A549 (cell line): ENCODE measurements around the gene SMG5. TPM values are rescaled to one million over a fixed set of nuclear protein-coding genes. Genes with fewer than 3 reads are reported as not detected.

Experiments
- ATAC-seq, 2 experiments: fragments of 200-7000 bp in 1 of 2; fragments of >200 bp in 1 of 2; cut with Nextera tagmentation in 1 of 2; cut with Tn5 transposase in 1 of 2; 3 replicates each; pipeline versions ENCODE4 v1.8.0 to v1.9.1; 2018 to 2020; ENCODE audit warnings: mild to moderate bottlenecking in 1 of 2, moderate library complexity in 1 of 2
- CTCF ChIA-PET: fragments of 300-600 bp; sonication (Branson Sonifier 250); formaldehyde crosslinking; extraction: SDS; loops from one replicate; lab custom pipeline; 2021; ENCODE audit warnings: antibody characterized with exemption, inconsistent platforms; lab: Yijun Ruan, JAX
- POLR2A ChIA-PET: fragments of 350-600 bp; formaldehyde crosslinking; extraction: SDS; loops from one replicate; lab custom pipeline; 2021; ENCODE audit warnings: antibody characterized with exemption, inconsistent platforms; lab: Yijun Ruan, JAX
- DNase-seq, 2 experiments: peaks; one replicate each; pipeline versions ENCODE4 v3.0.0 to v3.0.0-alpha.2; 2011 to 2016; ENCODE audit warnings: low read depth in 1 of 2, low spot score in 1 of 2
- FAIRE-seq: peaks from 2 replicates; lab custom pipeline; 2011; peaks lifted over from hg19 to GRCh38; lab: Jason Lieb, UNC
- H3K27ac ChIP-seq, 2 experiments: fragments of >200 bp; sonication (Bioruptor Twin); formaldehyde crosslinking; 3 replicates each; pipeline ENCODE4 v1.5.1; 2016 to 2017
- H3K4me1 ChIP-seq: fragments of >200 bp; sonication (Bioruptor Twin); formaldehyde crosslinking; 3 replicates; pipeline ENCODE4 v1.6.1; 2016
- H3K4me2 ChIP-seq: fragments of >200 bp; sonication (Bioruptor Twin); formaldehyde crosslinking; 3 replicates; pipeline ENCODE4 v1.6.1; 2016
- H3K4me3 ChIP-seq: fragments of >200 bp; sonication (Bioruptor Twin); formaldehyde crosslinking; 3 replicates; pipeline ENCODE4 v1.5.1; 2016
- H3K9me3 ChIP-seq: fragments of >200 bp; sonication (Bioruptor Twin); formaldehyde crosslinking; 3 replicates; pipeline ENCODE4 v1.6.1; 2016
- BCL3 ChIP-seq: fragments of >200 bp; sonication (Bioruptor Twin); formaldehyde crosslinking; IDR thresholded peaks from 3 replicates; pipeline ENCODE4 v1.6.1; 2016
- CBX2 ChIP-seq: fragments of 200-600 bp; sonication (generic); IDR thresholded peaks from 2 replicates; pipeline ENCODE4 v1.6.1; 2016; ENCODE audit warnings: low read depth, mild to moderate bottlenecking, borderline replicate concordance
- CHD2 ChIP-seq: fragments of 150-350 bp; IDR thresholded peaks from 2 replicates; pipeline ENCODE4 v1.6.1; 2014; ENCODE audit warnings: low read length; ENCODE audit not compliant: partially characterized antibody
- CHD4 ChIP-seq: fragments of 200-600 bp; sonication (generic); IDR thresholded peaks from 2 replicates; pipeline ENCODE4 v1.6.1; 2016; ENCODE audit warnings: antibody characterized with exemption, mild to moderate bottlenecking, borderline replicate concordance
- EHF ChIP-seq: fragments of 250-450 bp; sonication (Bioruptor Pico); IDR thresholded peaks from 2 replicates; pipeline ENCODE4 v1.5.0; 2020; ENCODE audit warnings: mild to moderate bottlenecking
- EP300 ChIP-seq, 2 experiments: fragments of >200 bp; sonication (Bioruptor Twin); formaldehyde crosslinking; IDR thresholded peaks; 2 replicates in 1 of 2; 3 replicates in 1 of 2; pipeline ENCODE4 v1.6.1; 2016 to 2017
- ESRRA ChIP-seq: fragments of 150-350 bp; IDR thresholded peaks from 2 replicates; pipeline ENCODE4 v1.6.1; 2014; ENCODE audit warnings: mild to moderate bottlenecking, low read length, borderline replicate concordance
- GATA3 ChIP-seq: IDR thresholded peaks from 2 replicates; pipeline ENCODE4 v1.6.1; 2012; ENCODE audit warnings: borderline replicate concordance
- HOXB13 ChIP-seq: fragments of 250-450 bp; sonication (Bioruptor Pico); IDR thresholded peaks from 2 replicates; pipeline ENCODE4 v1.5.0; 2020; ENCODE audit warnings: low read depth, mild to moderate bottlenecking, moderate library complexity
- JUNB ChIP-seq: fragments of >200 bp; sonication (Bioruptor Twin); formaldehyde crosslinking; IDR thresholded peaks from 2 replicates; pipeline ENCODE4 v1.6.1; 2016
- MAFK ChIP-seq: fragments of 450-650 bp; IDR thresholded peaks from 2 replicates; pipeline ENCODE4 v1.6.1; 2014; ENCODE audit not compliant: partially characterized antibody
- NFE2L2 ChIP-seq: fragments of 150-350 bp; conservative IDR thresholded peaks from 2 replicates; pipeline ENCODE4 v1.6.1; 2014; ENCODE audit warnings: low read length
- NPAS2 ChIP-seq: fragments of 250-450 bp; sonication (Bioruptor Pico); IDR thresholded peaks from 2 replicates; pipeline ENCODE4 v1.8.0; 2022; ENCODE audit warnings: mild to moderate bottlenecking, moderate library complexity, borderline replicate concordance
- NR3C1 ChIP-seq: fragments of >200 bp; sonication (Bioruptor Twin); formaldehyde crosslinking; IDR thresholded peaks from 3 replicates; pipeline ENCODE4 v1.6.1; 2017
- POLR2A ChIP-seq: IDR thresholded peaks from 2 replicates; pipeline ENCODE4 v1.6.1; 2012; ENCODE audit warnings: mild to moderate bottlenecking, low read length
- POLR2AphosphoS2 ChIP-seq: conservative IDR thresholded peaks from 2 replicates; pipeline ENCODE4 v1.6.1; 2012; ENCODE audit warnings: low read length, improper control_type of control experiment, inconsistent platforms
- SMC3 ChIP-seq: fragments of >200 bp; sonication (Bioruptor Twin); formaldehyde crosslinking; IDR thresholded peaks from 3 replicates; pipeline ENCODE4 v1.6.1; 2018; ENCODE audit warnings: inconsistent platforms
- SREBF2 ChIP-seq: fragments of 450-650 bp; IDR thresholded peaks from 2 replicates; pipeline ENCODE4 v1.6.1; 2014; ENCODE audit warnings: mild to moderate bottlenecking, moderate library complexity
- TP53 ChIP-seq: fragments of 250-450 bp; sonication (Bioruptor Pico); IDR thresholded peaks from 2 replicates; pipeline ENCODE4 v1.5.0; 2021; ENCODE audit warnings: mild to moderate bottlenecking, moderate library complexity
- WGBS: methylation state at CpG from one replicate; pipeline ENCODE4 v1.1.6; 2017; ENCODE audit errors: missing lambda C conversion rate; 5-methylcytosine and 5-hydroxymethylcytosine counted together
- polyA plus RNA-seq, 4 experiments: library from polyadenylated mRNA; depleted of rRNA in 3 of 4; stranded (reverse); fragments of >200 nt; fragmentation: RNase III in 1 of 4; extraction: RNeasy Plus Mini Kit Qiagen cat#74134 plus additional on column Dnase treatment in 1 of 4; gene quantifications; 2 replicates in 3 of 4; 3 replicates in 1 of 4; pipeline ENCODE4 v1.2.3, GENCODE V29; 2011 to 2017
- TF ChIP-seq, protein P1 (sequence below): IDR thresholded peaks from 2 replicates; pipeline ENCODE4 v1.6.1; 2012

The SMG5 gene
- polyA plus RNA-seq, 2 of the 4 experiments (the other 2 are of a cell fraction): 25.6 to 48.7 TPM

DNA sequence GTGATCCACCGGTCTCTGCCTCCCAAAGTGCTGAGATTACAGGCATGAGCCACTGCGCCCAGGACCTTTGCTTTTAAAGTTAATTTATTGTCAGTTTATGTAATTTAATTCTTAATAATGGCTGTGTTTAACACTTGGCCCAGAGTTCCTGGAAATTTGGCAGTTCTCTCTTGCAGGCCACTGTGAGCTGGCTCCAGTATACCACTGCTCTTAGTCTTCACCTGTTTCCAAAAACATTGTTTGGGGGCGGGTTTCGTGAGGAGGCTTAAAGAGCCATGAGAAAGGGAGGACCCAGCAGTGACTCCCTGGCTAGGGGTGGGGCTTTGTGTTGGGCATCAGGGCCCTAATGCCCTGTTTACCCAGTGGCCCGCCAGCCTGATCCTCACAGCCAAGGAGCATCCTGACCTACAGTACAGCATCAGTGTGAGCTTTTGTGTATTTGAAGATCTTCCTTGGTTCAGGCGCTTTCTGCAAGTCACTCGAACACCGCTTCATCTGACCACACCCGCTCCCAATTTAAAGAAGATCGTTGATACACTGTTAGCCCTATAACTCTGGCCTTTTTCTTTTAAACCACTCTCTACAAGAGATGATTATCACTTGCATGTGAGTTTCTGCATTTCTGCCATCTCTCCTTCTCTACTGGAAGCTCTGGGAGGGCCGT, 52.7 kb downstream of the SMG5 start (continued):
- TF ChIP-seq HOXB13 (CRISPR knock-in tag) (no peak), SMC3 (no peak), BCL3 (no peak), NPAS2 (CRISPR knock-in tag) (no peak)
- TF ChIP-seq, all 56 proteins: peak for 0

DNA sequence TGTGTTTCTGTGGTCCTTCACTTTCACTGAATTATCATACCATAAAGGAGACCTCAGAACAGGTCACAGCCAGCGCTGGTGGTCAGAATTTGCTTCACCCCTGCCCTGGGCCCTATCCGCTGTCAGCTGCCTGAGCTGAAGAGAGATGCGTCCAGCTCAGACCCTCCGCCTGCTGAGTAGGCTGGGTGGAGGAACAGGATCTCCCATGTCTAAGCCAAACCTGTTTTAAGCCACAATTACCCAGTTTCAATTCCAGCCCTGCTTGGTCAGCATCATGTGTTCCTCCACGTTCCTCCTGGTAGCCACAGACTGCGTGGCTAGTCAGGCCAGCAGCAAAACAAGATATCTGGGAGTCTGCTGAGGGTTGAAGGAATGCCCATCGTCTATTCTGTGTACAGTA, 54.1 kb downstream of the SMG5 start:
- POLR2A ChIA-PET: no interaction called here
- Histone ChIP-seq H3K9me3 (no peaks in the 10 kb centered on the region), H3K4me3 (no peak overlapping the region), H3K4me1 (peaks cover 14% of the 10 kb centered on the region), H3K27ac (no peak overlapping the region), H3K4me2 (no peak overlapping the region)
- FAIRE-seq (no peak), DNase-seq (no peak), ATAC-seq (no peak)
- 89% methylated on average over 7 of the region's 7 CpGs for WGBS
- TF ChIP-seq NR3C1 (no peak), POLR2A (no peak), JUNB (no peak), EHF (no peak), MAFK (no peak), CHD4 (no peak)
- CTCF ChIA-PET: interaction anchor here (1.7 to 25.3 kb wide), 4 partner anchors 10 to 134 kb away, joined by 3 to 639 read pairs (median 148); partner anchors contain the start of gene SEMA4A

DNA sequence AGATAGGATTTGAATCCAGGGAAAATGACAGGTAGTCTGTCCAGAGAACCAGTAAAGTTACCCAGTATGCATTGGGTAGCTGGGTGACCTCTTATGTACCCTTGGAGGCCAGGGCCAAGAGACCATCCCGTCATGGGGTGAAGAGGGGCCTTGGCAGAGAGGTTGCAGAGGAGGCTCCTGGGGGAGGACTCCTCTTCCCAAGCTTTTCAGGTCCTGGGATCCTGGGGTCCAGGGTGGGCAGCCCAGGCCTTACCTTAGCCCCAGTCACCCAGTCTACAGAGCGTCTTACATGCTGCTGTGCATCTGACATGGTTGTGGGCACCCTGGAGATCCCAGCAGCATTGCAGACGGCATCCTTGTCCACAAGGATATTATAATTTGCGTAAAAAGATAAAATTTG, 55.8 kb downstream of the SMG5 start:
- no peak for TF ChIP-seq NFE2L2
- no peak for TF ChIP-seq JUNB
- TF ChIP-seq, all 56 proteins: peak for 0
- H3K4me3 ChIP-seq: no peak overlapping the region
- ATAC-seq (no peak), FAIRE-seq (no peak), DNase-seq (no peak)
- H3K4me1 ChIP-seq: peaks cover 14% of the 10 kb centered on the region
- ChIA-PET CTCF (interaction anchor here (0.6 to 25.3 kb wide), 11 partner anchors 9 to 358 kb away, joined by 3 to 639 read pairs (median 40); partner anchors contain the start of genes PMF1 and SEMA4A), POLR2A (interaction anchor here (1.2 kb wide), 1 partner anchor 14 kb away, joined by 3 read pairs; the partner anchor contains the start of gene PMF1)
- no peak overlapping the region for H3K4me2 ChIP-seq
- H3K27ac ChIP-seq: no peak overlapping the region
- WGBS: 89% methylated on average over 4 of the region's 4 CpGs
- no peaks in the 10 kb centered on the region for H3K9me3 ChIP-seq

- POLR2A ChIA-PET: no interaction called here
Observed at GRCh38 chr1:156226116-156226538, 56.5 kb downstream of the SMG5 start.

More at GRCh38 chr1:156226116-156226538, 56.5 kb downstream of the SMG5 start:
- ATAC-seq (no peak), DNase-seq (no peak), FAIRE-seq (no peak)
- TF ChIP-seq GATA3 (no peak), EHF (no peak), MAFK (no peak), POLR2A (no peak), SREBF2 (no peak), POLR2AphosphoS2 (no peak), EP300 (IDR thresholded peaks at IDR 0.05) (no peak), CHD4 (no peak), CHD2 (no peak), CBX2 (no peak), TP53 (CRISPR knock-in tag) (no peak), ESRRA (no peak)
- TF ChIP-seq, protein P1, sequence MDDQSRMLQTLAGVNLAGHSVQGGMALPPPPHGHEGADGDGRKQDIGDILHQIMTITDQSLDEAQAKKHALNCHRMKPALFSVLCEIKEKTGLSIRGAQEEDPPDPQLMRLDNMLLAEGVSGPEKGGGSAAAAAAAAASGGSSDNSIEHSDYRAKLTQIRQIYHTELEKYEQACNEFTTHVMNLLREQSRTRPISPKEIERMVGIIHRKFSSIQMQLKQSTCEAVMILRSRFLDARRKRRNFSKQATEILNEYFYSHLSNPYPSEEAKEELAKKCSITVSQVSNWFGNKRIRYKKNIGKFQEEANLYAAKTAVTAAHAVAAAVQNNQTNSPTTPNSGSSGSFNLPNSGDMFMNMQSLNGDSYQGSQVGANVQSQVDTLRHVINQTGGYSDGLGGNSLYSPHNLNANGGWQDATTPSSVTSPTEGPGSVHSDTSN: no peak
- H3K4me3 ChIP-seq: no peak overlapping the region
- CTCF ChIA-PET: interaction anchor here (0.7 to 25.3 kb wide), 19 partner anchors 10 to 357 kb away, joined by 3 to 639 read pairs (median 8); partner anchors contain the start of genes BGLAP, MEX3A, PMF1 and SEMA4A
- H3K9me3 ChIP-seq: no peaks in the 10 kb centered on the region
- no peak overlapping the region for H3K4me2 ChIP-seq
- peaks cover 14% of the 10 kb centered on the region for H3K4me1 ChIP-seq
- H3K27ac ChIP-seq: no peak overlapping the region
- 72% methylated on average over 2 of the region's 2 CpGs for WGBS
